Neuronal stem cell (in vitro differentiated cells): ENCODE measurements around the gene PPM1G.

Experiments used
- DNase-seq: peaks from one replicate; pipeline ENCODE4 v3.0.0-alpha.2; 2013; ENCODE audit warnings: low spot score
- H2AFZ ChIP-seq: one replicate; pipeline ENCODE4 v1.6.1; 2013; ENCODE audit warnings: mild to moderate bottlenecking, low read length, inconsistent platforms
- H2AK5ac ChIP-seq: 2 replicates; pipeline ENCODE4 v1.6.1; 2013; ENCODE audit warnings: low read depth, mild to moderate bottlenecking, inconsistent platforms, low read length, moderate library complexity, mixed read lengths
- H2BK120ac ChIP-seq: 2 replicates; pipeline ENCODE4 v1.6.1; 2013; ENCODE audit warnings: low read depth, mild to moderate bottlenecking, inconsistent platforms, low read length, moderate library complexity, mixed read lengths
- H2BK12ac ChIP-seq: one replicate; pipeline ENCODE4 v1.6.1; 2013; ENCODE audit warnings: low read length, inconsistent platforms
- H2BK15ac ChIP-seq: 2 replicates; pipeline ENCODE4 v1.6.1; 2013; ENCODE audit warnings: mild to moderate bottlenecking, low read length, inconsistent platforms, mixed read lengths
- H2BK5ac ChIP-seq: one replicate; pipeline ENCODE4 v1.6.1; 2013; ENCODE audit warnings: inconsistent platforms, mild to moderate bottlenecking, low read length, moderate library complexity
- H3K14ac ChIP-seq: one replicate; pipeline ENCODE4 v1.6.1; 2013; ENCODE audit warnings: low read length, inconsistent platforms
- H3K18ac ChIP-seq: 2 replicates; pipeline ENCODE4 v1.6.1; 2013; ENCODE audit warnings: low read length, inconsistent platforms
- H3K23ac ChIP-seq: 2 replicates; pipeline ENCODE4 v1.6.1; 2013; ENCODE audit warnings: low read depth, mild to moderate bottlenecking, mixed read lengths, low read length, inconsistent platforms; ENCODE audit not compliant: poor library complexity
- H3K27ac ChIP-seq: replicated peaks from 3 replicates; pipeline ENCODE4 v1.5.1; 2013; ENCODE audit warnings: low read length, inconsistent platforms
- H3K27me3 ChIP-seq, 3 experiments: 2 replicates each; pipeline ENCODE4 v1.6.1; 2013; ENCODE audit warnings: low read length in 3 of 3, mild to moderate bottlenecking in 2 of 3, inconsistent platforms in 1 of 3, low read depth in 1 of 3, mixed read lengths in 1 of 3, moderate library complexity in 1 of 3; ENCODE audit not compliant: control insufficient read depth in 3 of 3, insufficient read depth in 3 of 3
- H3K36me3 ChIP-seq, 2 donors: replicated peaks in 1 of 2; 2 replicates each; pipeline ENCODE4 v1.6.1; 2013; ENCODE audit warnings: low read length in 2 of 2; ENCODE audit not compliant: control insufficient read depth in 2 of 2, insufficient read depth in 2 of 2
- H3K4ac ChIP-seq: 2 replicates; pipeline ENCODE4 v1.6.1; 2013; ENCODE audit warnings: inconsistent platforms, mild to moderate bottlenecking, low read length, moderate library complexity
- H3K4me1 ChIP-seq, 2 donors: 1 replicate in 1 of 2; 2 replicates in 1 of 2; pipeline ENCODE4 v1.6.1; 2013; ENCODE audit warnings: low read length in 2 of 2, low read depth in 1 of 2; ENCODE audit not compliant: control insufficient read depth in 2 of 2, insufficient read depth in 1 of 2
- H3K4me2 ChIP-seq: one replicate; pipeline ENCODE4 v1.6.1; 2013; ENCODE audit warnings: mild to moderate bottlenecking, low read length, inconsistent platforms; ENCODE audit not compliant: insufficient read depth, poor library complexity, severe bottlenecking
- H3K4me3 ChIP-seq, 2 donors: 2 replicates each; pipeline ENCODE4 v1.5.1; 2013; ENCODE audit warnings: low read length in 2 of 2, mild to moderate bottlenecking in 2 of 2, inconsistent platforms in 1 of 2, moderate library complexity in 1 of 2
- H3K79me1 ChIP-seq: one replicate; pipeline ENCODE4 v1.6.1; 2013; ENCODE audit warnings: low read depth, mild to moderate bottlenecking, inconsistent platforms, low read length, moderate library complexity
- H3K9ac ChIP-seq: one replicate; pipeline ENCODE4 v1.6.1; 2013; ENCODE audit warnings: mild to moderate bottlenecking, low read depth, low read length, inconsistent platforms; ENCODE audit not compliant: poor library complexity
- H3K9me3 ChIP-seq, 2 donors: replicated peaks in 1 of 2; 2 replicates each; pipeline versions ENCODE3 to v1.6.1; 2013; ENCODE audit warnings: low read length in 2 of 2, mild to moderate bottlenecking in 2 of 2, inconsistent platforms in 1 of 2, low read depth in 1 of 2, mixed read lengths in 1 of 2, moderate library complexity in 1 of 2; ENCODE audit not compliant: control insufficient read depth in 2 of 2, insufficient read depth in 1 of 2
- H4K8ac ChIP-seq: one replicate; pipeline ENCODE4 v1.6.1; 2013; ENCODE audit warnings: low read depth, mild to moderate bottlenecking, inconsistent platforms, low read length, moderate library complexity
- H4K91ac ChIP-seq: one replicate; pipeline ENCODE4 v1.6.1; 2013; ENCODE audit warnings: low read length, low read depth, mild to moderate bottlenecking, inconsistent platforms; ENCODE audit not compliant: poor library complexity
- WGBS, 2 donors: extraction: QIAGEN DNeasy Blood & Tissue Kit; methylation state at CpG; one replicate each; pipeline ENCODE4 v1.1.7; 2013; ENCODE audit warnings: missing lambda C conversion rate in 2 of 2, mixed read lengths in 1 of 2; ENCODE audit not compliant: insufficient read length in 2 of 2, insufficient replicate concordance in 1 of 2; ENCODE audit errors: extremely low coverage in 2 of 2; 5-methylcytosine and 5-hydroxymethylcytosine counted together

Gene PPM1G

DNA sequence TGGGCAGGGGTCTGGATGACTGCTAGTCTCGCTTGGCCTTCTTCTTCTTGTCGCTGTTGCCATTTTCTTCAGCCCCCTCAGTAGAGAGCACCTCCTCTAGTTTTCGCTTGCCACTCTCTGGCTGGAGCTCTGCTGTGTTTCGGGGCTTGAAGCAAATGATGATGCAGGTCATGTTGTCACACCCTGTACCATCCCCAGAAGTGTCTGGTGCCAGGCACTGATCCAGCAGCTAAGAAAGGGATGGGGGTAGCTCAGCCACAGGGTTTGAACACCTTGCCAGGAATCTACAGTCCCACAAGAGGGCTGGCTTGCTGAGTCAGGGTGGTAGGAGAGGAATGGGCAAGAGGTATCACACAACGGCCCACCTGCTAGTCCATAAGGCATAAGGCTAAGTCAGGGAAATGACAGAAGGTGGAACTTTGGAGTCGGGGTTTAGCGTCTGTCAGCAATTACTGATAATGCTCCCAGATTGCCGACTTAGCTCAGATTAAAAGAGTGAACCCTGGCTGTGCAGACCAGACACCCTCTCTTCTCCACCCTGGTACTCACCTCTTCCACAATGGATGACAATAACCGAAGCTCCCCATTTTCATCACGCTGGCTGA lies 27.7 kb downstream of the PPM1G start:
- Histone ChIP-seq H2AK5ac (peak overlapping the region; percentile 73), H4K91ac (peak overlapping the region; percentile 85), H3K4me3 (peak overlapping the region in 1 of 2 donors; percentile 17), H3K4ac (no peak overlapping the region), H2BK5ac (peak overlapping the region; percentile 44), H3K4me1 (peaks cover 6 to 11% of the 10 kb centered on the region in 2 donors), H3K36me3 (peaks cover 55 to 81% of the 10 kb centered on the region in 2 donors), H3K27me3 (no peaks in the 10 kb centered on the region), H3K27ac (peak overlapping the region; percentile 89), H4K8ac (no peak overlapping the region), H3K9me3 (no peaks in the 10 kb centered on the region), H3K23ac (peak overlapping the region; percentile 43), H2AFZ (no peak overlapping the region), H2BK120ac (no peak overlapping the region), H3K14ac (no peak overlapping the region), H3K79me1 (peaks cover 7% of the 10 kb centered on the region), H3K4me2 (no peak overlapping the region), H2BK12ac (no peak overlapping the region), H3K18ac (no peak overlapping the region), H3K9ac (no peak overlapping the region), H2BK15ac (peak overlapping the region; percentile 12)
- no CpG with 5 or more reads among the region's 10 CpGs for WGBS, 2 donors
- no peak for DNase-seq

DNA sequence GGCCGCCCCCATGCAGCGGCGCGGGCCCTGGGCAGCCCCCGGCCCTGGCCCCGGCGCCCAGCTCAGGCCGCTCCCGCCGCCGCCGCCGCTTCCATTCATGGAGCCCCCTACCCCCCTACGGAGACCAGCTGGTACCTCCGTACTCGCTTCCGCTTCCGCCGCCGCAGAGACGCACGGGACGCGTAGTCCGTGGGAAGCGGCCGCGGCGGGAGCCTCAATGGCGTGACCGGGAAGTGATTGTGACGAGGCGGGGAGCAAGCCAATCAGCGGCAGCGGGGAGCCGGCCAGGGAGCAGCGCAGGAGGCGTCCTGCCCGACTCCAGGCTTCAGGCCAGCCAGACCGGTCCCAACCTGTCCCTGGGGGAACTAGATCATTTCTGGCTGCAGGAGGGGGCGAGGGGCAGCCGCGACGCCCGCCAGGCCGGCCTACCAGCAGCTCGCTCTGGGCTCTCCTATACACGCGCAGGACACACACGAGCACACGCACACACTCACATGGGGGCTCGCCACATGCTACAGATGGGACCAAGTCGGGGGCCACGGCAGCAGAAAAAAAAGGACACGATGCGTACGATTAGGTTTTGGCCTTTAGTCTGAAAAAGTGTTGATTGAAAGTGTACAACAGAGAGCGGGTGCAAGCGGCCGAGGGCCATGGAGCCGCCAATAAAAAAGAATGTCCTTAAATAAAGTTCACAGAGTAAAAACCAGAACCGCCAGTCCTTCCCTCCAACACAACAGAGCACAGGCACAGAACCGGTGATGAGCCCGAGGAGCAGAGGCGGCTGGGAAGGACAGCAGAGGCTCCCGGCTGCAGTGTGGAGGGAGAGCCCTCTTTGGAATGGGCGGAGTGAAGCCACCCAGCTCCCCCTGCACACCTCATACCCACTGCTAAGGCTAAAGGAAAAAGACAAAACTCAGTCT lies 28.5 kb downstream of the PPM1G start, which contains the start of gene ZNF513:
Gene ZNF513, minus strand, starts transcription at position 109 of the 920 bp plus-strand sequence. CDS start 208 bp downstream, outside the sequence.
- Histone ChIP-seq H2BK120ac (peak within 1 kb of the TSS; percentile 4), H3K4ac (no peak within 1 kb of the TSS), H3K27ac (peak within 1 kb of the TSS; percentile 89), H3K9ac (peak within 1 kb of the TSS; percentile 89), H4K91ac (peak within 1 kb of the TSS; percentile 85), H3K27me3 (no peaks in the 10 kb centered on the region), H3K23ac (peak within 1 kb of the TSS; percentile 87), H2BK12ac (no peak within 1 kb of the TSS), H2AFZ (peak within 1 kb of the TSS; percentile 86), H2BK15ac (peak within 1 kb of the TSS; percentile 12), H3K18ac (peak within 1 kb of the TSS; percentile 89), H3K79me1 (peaks cover 9% of the 10 kb centered on the region), H2BK5ac (peak within 1 kb of the TSS; percentile 44), H4K8ac (peak within 1 kb of the TSS; percentile 53), H3K14ac (peak within 1 kb of the TSS; percentile 79), H3K4me1 (peaks cover 6 to 11% of the 10 kb centered on the region in 2 donors), H3K4me2 (peak within 1 kb of the TSS; percentile 77), H2AK5ac (peak within 1 kb of the TSS; percentile 73), H3K36me3 (peaks cover 60 to 83% of the 10 kb centered on the region in 2 donors), H3K4me3 (peak within 1 kb of the TSS; percentile 67 to 93), H3K9me3 (no peaks in the 10 kb centered on the region)
- no CpG with 5 or more reads among the region's 67 CpGs for WGBS, 2 donors
- peak; percentile 93 for DNase-seq

DNA sequence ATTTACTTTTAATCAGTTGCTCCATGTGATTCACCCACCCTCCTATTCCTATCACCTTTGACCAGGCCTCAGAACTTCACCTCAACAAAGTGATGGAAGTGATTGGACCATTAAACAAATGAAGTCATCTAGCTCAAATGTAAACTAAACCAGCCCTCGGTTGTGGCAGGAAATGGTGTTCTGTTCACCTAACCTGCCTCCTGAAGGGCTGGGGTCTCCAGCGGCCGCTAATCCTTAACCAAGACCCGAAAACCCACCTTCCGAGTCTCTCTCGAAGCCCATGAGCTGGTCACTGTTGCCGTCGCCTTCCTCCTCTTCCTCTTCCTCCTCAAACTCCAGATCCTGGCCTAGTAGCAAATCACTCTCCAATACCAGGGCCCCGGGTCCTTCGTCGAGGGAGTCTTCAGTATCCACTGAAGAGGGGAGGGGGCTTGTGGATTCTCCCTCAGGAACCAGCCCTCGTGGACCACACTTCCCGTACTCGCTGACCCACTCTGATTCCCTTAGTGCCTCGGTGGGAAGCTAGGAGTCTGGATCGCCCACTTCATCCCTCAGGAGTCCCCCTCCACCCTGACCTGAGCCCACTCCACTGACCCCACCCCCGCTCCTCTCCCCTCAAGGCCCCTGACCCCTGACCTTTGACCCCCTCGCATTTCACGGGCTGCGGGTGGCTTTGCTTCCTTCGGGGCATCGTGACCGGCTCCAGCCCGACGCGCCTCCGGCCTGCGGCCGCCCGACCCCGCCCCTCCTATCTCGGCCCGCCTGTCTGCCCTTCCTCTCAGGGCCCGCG lies 29.4 kb downstream of the PPM1G start:
- H2BK15ac ChIP-seq: no peak overlapping the region
- H3K4ac ChIP-seq: no peak overlapping the region
- peak overlapping the region; percentile 87 for H3K23ac ChIP-seq
- peaks cover 14% of the 10 kb centered on the region for H3K79me1 ChIP-seq
- no peak overlapping the region for H4K8ac ChIP-seq
- H4K91ac ChIP-seq: no peak overlapping the region
- peak overlapping the region; percentile 12 for H2AK5ac ChIP-seq
- H2AFZ ChIP-seq: peak overlapping the region; percentile 86
- no peak overlapping the region for H2BK12ac ChIP-seq
- DNase-seq: peak; percentile 71
- H3K27ac ChIP-seq: peak overlapping the region; percentile 81
- H3K18ac ChIP-seq: peak overlapping the region; percentile 89
- no peaks in the 10 kb centered on the region for H3K9me3 ChIP-seq
- H2BK5ac ChIP-seq: peak overlapping the region; percentile 21
- peak overlapping the region; percentile 67 to 93 for H3K4me3 ChIP-seq
- peak overlapping the region; percentile 77 for H3K4me2 ChIP-seq
- H3K4me1 ChIP-seq: peaks cover 6 to 11% of the 10 kb centered on the region in 2 donors
- no peaks in the 10 kb centered on the region for H3K27me3 ChIP-seq
- H2BK120ac ChIP-seq: no peak overlapping the region
- peaks cover 61 to 83% of the 10 kb centered on the region in 2 donors for H3K36me3 ChIP-seq
- no peak overlapping the region for H3K14ac ChIP-seq
- no CpG with 5 or more reads among the region's 35 CpGs for WGBS, 2 donors
- H3K9ac ChIP-seq: no peak overlapping the region
